Activated CD4-positive, alpha-beta T cell treated with anti-CD3 and anti-CD28 coated beads for 4 hours (primary cell): ENCODE results near the gene CLP1.

ENCODE experiments used
- DNase-seq, 2 donors: peaks; one replicate each; pipeline ENCODE4 v3.0.0-alpha.2; 2020

The CLP1 gene

GRCh38 chr11:57657194-57658022 lies at the start of gene CLP1:
CLP1 (plus strand) TSS chr11:57657762; CDS start chr11:57659477, 1,715 bp downstream.
- DNase-seq: peak; percentile 99 to 100

- no peak for DNase-seq
Measured at GRCh38 chr11:57610170-57610569, 47.4 kb upstream of the CLP1 start.

GRCh38 chr11:57614234-57614772 lies 43.3 kb upstream of the CLP1 start:
- no peak for DNase-seq

GRCh38 chr11:57615308-57615707 lies 42.3 kb upstream of the CLP1 start:
- no peak for DNase-seq

GRCh38 chr11:57616595-57616994 lies 41.0 kb upstream of the CLP1 start:
- DNase-seq: no peak

GRCh38 chr11:57618438-57618837 lies 39.1 kb upstream of the CLP1 start:
- DNase-seq: no peak

GRCh38 chr11:57619331-57619730 lies 38.2 kb upstream of the CLP1 start:
- no peak for DNase-seq

GRCh38 chr11:57620467-57620866 lies 37.1 kb upstream of the CLP1 start:
- no peak for DNase-seq

- DNase-seq: no peak
Measured at GRCh38 chr11:57622263-57622662, 35.3 kb upstream of the CLP1 start.

GRCh38 chr11:57624864-57625263 lies 32.7 kb upstream of the CLP1 start:
- no peak for DNase-seq

GRCh38 chr11:57626895-57627294 lies 30.7 kb upstream of the CLP1 start:
- no peak for DNase-seq

GRCh38 chr11:57630171-57630570 lies 27.4 kb upstream of the CLP1 start:
- DNase-seq: no peak

GRCh38 chr11:57632116-57632515 lies 25.4 kb upstream of the CLP1 start:
- no peak for DNase-seq

GRCh38 chr11:57633394-57634070 lies 24.0 kb upstream of the CLP1 start:
- DNase-seq: no peak

- no peak for DNase-seq
Measured at GRCh38 chr11:57634311-57634710, 23.3 kb upstream of the CLP1 start.

- DNase-seq: no peak
Measured at GRCh38 chr11:57635246-57635645, 22.3 kb upstream of the CLP1 start.

GRCh38 chr11:57637626-57638004 lies 19.9 kb upstream of the CLP1 start:
- no peak for DNase-seq

- DNase-seq: no peak
Measured at GRCh38 chr11:57638005-57638781, 19.4 kb upstream of the CLP1 start.

GRCh38 chr11:57638811-57639320 lies 18.7 kb upstream of the CLP1 start:
- DNase-seq: no peak

- DNase-seq: no peak
Measured at GRCh38 chr11:57639321-57640067, 18.1 kb upstream of the CLP1 start.

- no peak for DNase-seq
Measured at GRCh38 chr11:57640068-57640800, 17.3 kb upstream of the CLP1 start.
